ENCODE measurements around the gene DFFB.

DNA sequence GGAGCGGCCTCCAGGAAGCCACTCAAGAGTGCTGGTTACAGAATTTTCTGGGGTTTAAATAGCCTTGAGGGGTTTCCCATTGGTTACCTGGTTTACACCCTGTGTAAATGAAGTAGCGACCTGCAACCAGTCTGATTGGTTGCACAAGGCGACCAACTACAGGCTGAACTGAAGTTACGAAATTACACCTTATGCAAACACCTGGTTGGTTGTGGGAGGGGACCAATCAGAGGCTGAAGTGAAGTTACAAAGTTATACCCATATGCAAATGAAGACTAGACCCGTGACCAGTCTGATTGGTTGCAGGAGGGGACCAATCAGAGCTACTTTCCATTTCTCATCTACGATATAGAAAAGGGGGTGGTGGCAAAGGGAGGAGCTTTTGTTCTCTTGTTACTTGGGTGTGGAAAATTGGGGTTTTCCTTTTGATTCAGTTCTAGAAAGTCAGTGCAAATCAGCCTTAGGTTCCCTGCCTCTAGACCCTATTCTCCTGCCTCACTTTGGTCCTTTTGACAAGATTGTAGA, 65.0 kb downstream of the DFFB start:
- TF ChIP-seq POLR2AphosphoS5 (IDR thresholded peaks at IDR 0.05; ENCODE audit: low read depth, low read length): no peak
- TF ChIP-seq, protein P1, sequence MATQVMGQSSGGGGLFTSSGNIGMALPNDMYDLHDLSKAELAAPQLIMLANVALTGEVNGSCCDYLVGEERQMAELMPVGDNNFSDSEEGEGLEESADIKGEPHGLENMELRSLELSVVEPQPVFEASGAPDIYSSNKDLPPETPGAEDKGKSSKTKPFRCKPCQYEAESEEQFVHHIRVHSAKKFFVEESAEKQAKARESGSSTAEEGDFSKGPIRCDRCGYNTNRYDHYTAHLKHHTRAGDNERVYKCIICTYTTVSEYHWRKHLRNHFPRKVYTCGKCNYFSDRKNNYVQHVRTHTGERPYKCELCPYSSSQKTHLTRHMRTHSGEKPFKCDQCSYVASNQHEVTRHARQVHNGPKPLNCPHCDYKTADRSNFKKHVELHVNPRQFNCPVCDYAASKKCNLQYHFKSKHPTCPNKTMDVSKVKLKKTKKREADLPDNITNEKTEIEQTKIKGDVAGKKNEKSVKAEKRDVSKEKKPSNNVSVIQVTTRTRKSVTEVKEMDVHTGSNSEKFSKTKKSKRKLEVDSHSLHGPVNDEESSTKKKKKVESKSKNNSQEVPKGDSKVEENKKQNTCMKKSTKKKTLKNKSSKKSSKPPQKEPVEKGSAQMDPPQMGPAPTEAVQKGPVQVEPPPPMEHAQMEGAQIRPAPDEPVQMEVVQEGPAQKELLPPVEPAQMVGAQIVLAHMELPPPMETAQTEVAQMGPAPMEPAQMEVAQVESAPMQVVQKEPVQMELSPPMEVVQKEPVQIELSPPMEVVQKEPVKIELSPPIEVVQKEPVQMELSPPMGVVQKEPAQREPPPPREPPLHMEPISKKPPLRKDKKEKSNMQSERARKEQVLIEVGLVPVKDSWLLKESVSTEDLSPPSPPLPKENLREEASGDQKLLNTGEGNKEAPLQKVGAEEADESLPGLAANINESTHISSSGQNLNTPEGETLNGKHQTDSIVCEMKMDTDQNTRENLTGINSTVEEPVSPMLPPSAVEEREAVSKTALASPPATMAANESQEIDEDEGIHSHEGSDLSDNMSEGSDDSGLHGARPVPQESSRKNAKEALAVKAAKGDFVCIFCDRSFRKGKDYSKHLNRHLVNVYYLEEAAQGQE (IDR thresholded peaks at IDR 0.05; ENCODE audit: insufficient read depth in 1 of 2, low read depth in 2 of 2, low read length in 2 of 2): no peak
